Mesothelial cell of epicardium (in vitro differentiated cells): ENCODE data around the gene COX17. TPM values are rescaled to one million over a fixed set of nuclear protein-coding genes. Genes with fewer than 3 reads are reported as not detected.
"Not testable (repeated sequence)": the region's sequence is repeated elsewhere in the genome, so short reads cannot be mapped to it uniquely, and the experiment has no call there.

Experiments used
- DNase-seq, 2 experiments: peaks; one replicate each; pipeline ENCODE4 v3.0.0; 2021; ENCODE audit warnings: low spot score in 2 of 2; ENCODE audit not compliant: unreplicated experiment in 2 of 2
- H3K27ac Mint-ChIP-seq: 2 replicates; pipeline ENCODE4 v1.8.0; 2021; ENCODE audit warnings: mixed read lengths
- H3K27me3 Mint-ChIP-seq: 2 replicates; pipeline ENCODE4 v1.8.0; 2021; ENCODE audit warnings: low read depth, mixed read lengths
- H3K36me3 Mint-ChIP-seq: 2 replicates; pipeline ENCODE4 v1.8.0; 2021; ENCODE audit warnings: mixed read lengths
- H3K4me1 Mint-ChIP-seq: 2 replicates; pipeline ENCODE4 v1.8.0; 2021; ENCODE audit warnings: mixed read lengths
- H3K4me3 Mint-ChIP-seq: 2 replicates; pipeline ENCODE4 v1.8.0; 2021; ENCODE audit warnings: mild to moderate bottlenecking, moderate library complexity, mixed read lengths
- H3K9me3 Mint-ChIP-seq: 2 replicates; pipeline ENCODE4 v1.8.0; 2021; ENCODE audit warnings: mixed read lengths
- CTCF ChIP-seq: fragments of 200-600 bp; sonication (generic); IDR thresholded peaks from one replicate; pipeline ENCODE4 v1.5.0; 2021; ENCODE audit warnings: antibody characterized with exemption; ENCODE audit not compliant: unreplicated experiment
- total RNA-seq: library from RNA; stranded (reverse); gene quantifications from 3 replicates; pipeline ENCODE4 v1.2.1, GENCODE V29; 2021

Gene COX17
- total RNA-seq, 1 donor from 2014 or later, result 18.1 TPM

- Mint-ChIP-seq H3K9me3 (no peaks in the 10 kb centered on the region), H3K27ac (no peak overlapping the region)
- TF ChIP-seq CTCF, result peak; percentile 31
Measured at GRCh38 chr3:119681279-119681678, 4.1 kb upstream of the COX17 start.

DNA sequence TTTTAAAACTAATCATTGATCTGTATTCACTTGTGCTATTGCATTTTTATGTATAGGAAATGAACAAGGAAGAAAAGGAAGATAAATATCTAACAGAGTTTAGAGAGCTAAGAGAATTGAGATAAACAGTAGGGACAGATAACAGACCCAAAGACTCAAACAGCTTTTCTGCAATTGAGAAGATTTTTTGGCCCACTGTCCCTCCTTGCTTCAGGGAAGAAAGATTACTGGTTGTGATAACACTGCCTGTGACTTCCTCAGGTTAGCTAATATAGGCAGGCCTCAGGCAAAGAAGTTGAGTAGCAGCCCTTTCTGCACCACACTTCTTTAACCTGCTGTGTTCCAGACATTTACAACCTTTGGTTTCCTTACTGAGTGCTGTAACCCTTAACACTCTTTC is 2.7 kb upstream of the COX17 start:
- no peaks in the 10 kb centered on the region for H3K27me3 Mint-ChIP-seq
- H3K27ac Mint-ChIP-seq, result no peak overlapping the region
- no peak overlapping the region for H3K4me3 Mint-ChIP-seq
- no peaks in the 10 kb centered on the region for H3K9me3 Mint-ChIP-seq
- no peak for DNase-seq
- no peak for TF ChIP-seq CTCF
- peaks cover 25% of the 10 kb centered on the region for H3K4me1 Mint-ChIP-seq
- H3K36me3 Mint-ChIP-seq, result peaks cover 2% of the 10 kb centered on the region

More at GRCh38 chr3:119681279-119681678, 4.1 kb upstream of the COX17 start:
- Mint-ChIP-seq H3K36me3 (no peaks in the 10 kb centered on the region), H3K4me1 (peaks cover 11% of the 10 kb centered on the region), H3K4me3 (no peak overlapping the region), H3K27me3 (no peaks in the 10 kb centered on the region)
- no peak for DNase-seq

DNA sequence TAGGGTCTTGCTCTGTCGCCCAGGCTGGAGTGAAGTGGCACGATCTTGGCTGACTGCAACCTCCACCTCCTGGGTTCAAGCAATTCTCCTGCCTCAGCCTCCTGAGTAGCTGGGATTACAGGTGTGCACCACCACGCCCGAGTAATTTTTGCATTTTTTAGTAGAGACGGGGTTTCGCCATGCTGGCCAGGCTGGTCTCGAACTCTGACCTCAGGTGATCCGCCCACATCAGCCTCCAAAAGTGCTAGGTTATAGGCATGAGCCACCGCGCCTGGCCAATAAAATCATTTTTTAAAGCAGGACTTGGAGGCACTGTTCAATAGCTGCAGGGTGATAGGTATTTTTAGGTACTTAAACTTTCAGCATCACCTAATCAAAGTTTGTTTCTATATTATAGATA is 1.0 kb upstream of the COX17 start:
- not testable (repeated sequence) for H3K27me3 Mint-ChIP-seq, H3K27ac Mint-ChIP-seq, H3K36me3 Mint-ChIP-seq, H3K9me3 Mint-ChIP-seq, DNase-seq, H3K4me3 Mint-ChIP-seq
- H3K4me1 Mint-ChIP-seq, result peaks cover 26% of the 10 kb centered on the region

- no peak for TF ChIP-seq CTCF
- H3K4me3 Mint-ChIP-seq, result peak overlapping the region; percentile 79
- no peaks in the 10 kb centered on the region for H3K9me3 Mint-ChIP-seq
- H3K27me3 Mint-ChIP-seq, result no peaks in the 10 kb centered on the region
- peaks cover 28% of the 10 kb centered on the region for H3K4me1 Mint-ChIP-seq
- H3K27ac Mint-ChIP-seq, result peak overlapping the region; percentile 91
- peaks cover 10% of the 10 kb centered on the region for H3K36me3 Mint-ChIP-seq
- no peak for DNase-seq
Measured at GRCh38 chr3:119677641-119677934, 382 bp upstream of the COX17 start.

DNA sequence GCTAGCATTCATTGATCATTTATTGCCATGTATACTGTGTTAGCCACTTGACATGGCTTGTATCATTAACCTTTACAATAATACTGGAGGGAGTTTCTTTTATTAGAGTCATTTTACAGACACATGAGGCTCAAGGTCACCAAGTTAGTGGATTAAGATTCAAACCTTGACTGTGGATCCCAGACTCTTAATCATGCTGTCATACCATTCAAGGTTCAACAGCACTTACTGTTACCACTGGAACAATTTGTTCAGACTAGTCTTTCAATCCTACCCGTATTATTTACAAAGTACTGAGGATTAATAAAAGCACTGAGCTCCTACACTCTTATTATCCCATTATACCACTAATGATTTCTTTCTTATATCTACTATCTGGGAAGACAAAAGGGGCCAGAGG is 1.2 kb downstream of the COX17 start:
- Mint-ChIP-seq H3K4me3 (peak overlapping the region; percentile 79), H3K27me3 (no peaks in the 10 kb centered on the region), H3K27ac (no peak overlapping the region), H3K36me3 (peaks cover 14% of the 10 kb centered on the region), H3K9me3 (no peaks in the 10 kb centered on the region), H3K4me1 (peaks cover 28% of the 10 kb centered on the region)
- no peak for DNase-seq
- TF ChIP-seq CTCF, result no peak

GRCh38 chr3:119675188-119675874 is 1.9 kb downstream of the COX17 start:
- H3K36me3 Mint-ChIP-seq, result peaks cover 17% of the 10 kb centered on the region
- H3K4me1 Mint-ChIP-seq, result peaks cover 28% of the 10 kb centered on the region
- no peak for TF ChIP-seq CTCF
- no peaks in the 10 kb centered on the region for H3K27me3 Mint-ChIP-seq
- H3K27ac Mint-ChIP-seq, result peak overlapping the region; percentile 23
- peak overlapping the region; percentile 79 for H3K4me3 Mint-ChIP-seq
- no peaks in the 10 kb centered on the region for H3K9me3 Mint-ChIP-seq
- no peak for DNase-seq
